GM21528 (cell line): Measurements from ENCODE around the gene ATG9A.
A peak's percentile ranks its signal among the peaks of the same experiment; 100 is the strongest.

ENCODE experiments used
- ATAC-seq: cut with Tn5 transposase; IDR thresholded peaks from one replicate; pipeline ENCODE4 v1.9.1; 2021; ENCODE audit warnings: mild to moderate bottlenecking, moderate library complexity; ENCODE audit not compliant: unreplicated experiment, low FRiP score

ATG9A gene

GRCh38 chr2:219223831-219224610 lies 5.4 kb downstream of the ATG9A start:
- no peak for ATAC-seq

GRCh38 chr2:219221957-219222518 lies 7.4 kb downstream of the ATG9A start:
- no peak for ATAC-seq

- ATAC-seq, result no peak
Observed at GRCh38 chr2:219220652-219221402, 8.6 kb downstream of the ATG9A start.

DNA sequence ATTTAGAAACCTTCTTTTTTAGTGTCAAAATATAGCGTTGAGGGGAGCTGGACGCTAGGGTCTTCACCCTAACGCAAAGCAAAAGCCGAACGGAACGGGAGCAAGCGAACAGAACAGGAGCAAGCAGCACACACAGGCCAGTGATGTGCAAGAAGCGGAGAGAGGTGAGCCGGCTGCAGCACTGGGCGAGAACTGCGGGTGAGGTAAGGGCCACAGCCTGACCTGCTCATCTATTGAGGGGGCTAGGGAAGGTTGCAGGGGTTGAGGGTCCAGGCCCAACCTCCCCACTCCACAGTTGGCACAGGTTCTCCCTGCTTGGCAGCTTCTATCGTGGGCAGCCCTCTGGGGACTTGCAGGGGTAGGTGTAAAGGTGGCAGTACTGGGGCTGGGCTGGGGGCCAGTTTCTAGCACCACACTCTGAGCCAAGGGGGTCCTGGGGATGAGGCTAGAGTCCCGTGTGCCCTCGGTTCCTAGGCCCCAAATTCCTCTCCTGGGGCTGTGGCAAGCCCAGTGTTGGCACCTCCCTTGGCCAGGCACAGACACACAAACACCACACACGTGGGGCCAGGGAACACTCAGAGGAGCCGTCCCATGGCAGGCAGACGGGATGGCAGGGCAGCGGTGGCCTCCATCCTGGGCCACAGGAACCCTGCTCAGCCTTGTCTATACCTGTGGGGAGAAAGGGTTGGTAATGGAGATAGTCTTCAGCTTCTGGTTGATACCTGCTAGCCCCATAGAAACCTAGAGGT lies 9.5 kb downstream of the ATG9A start:
- ATAC-seq, result no peak

DNA sequence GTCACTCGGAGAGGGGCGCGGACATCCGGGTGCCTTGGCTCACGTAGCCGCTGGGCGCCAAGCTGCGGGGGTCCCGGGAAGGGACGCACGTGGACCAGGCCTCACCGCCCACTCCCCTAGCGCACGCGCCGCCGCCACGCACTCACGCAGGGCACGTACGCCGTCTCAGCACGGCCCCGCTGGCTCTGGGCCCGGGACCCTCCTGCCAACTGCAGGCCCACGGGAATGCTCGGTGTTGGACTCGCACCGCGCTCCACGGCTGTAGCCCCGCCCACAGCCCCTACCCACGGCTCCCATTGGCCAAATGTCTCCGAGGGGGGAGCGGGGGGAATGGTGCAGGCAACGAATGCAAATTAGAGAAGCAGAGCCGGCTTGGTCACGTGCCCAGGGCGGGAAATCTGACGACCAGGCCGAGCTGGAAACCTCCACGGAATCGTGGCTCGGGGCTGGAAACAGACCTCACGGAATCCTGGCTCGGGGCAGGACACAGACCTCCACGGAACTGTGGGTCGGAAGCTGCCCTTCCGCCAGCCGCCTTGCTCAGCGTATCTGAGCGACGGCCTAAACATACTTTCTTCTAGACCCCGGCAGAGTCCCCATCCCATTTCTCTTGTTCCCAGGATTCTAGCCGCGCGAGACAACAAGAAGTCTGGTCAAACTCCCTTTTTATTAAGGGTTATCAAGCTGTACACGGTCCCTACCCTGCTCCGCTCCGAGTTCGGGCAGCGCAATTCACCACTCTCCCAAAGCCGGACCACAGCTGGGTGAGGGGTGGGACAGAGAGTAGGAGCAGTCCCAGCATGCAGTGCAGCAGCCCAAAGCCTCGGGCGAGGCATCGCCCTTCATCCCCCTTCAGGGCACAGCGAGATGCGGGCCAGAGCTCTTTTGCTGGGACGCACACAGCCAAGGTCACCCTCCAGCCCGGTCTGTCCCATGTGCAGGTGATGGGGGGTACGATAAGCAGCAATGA lies 10.4 kb downstream of the ATG9A start, which contains the start of gene ABCB6:
TSS of gene ABCB6 (minus strand) at position 227 of the 970 bp plus-strand sequence. CDS start 285 bp downstream, outside the sequence.
- ATAC-seq, result peak; percentile 78

- peak; percentile 33 for ATAC-seq
Observed at GRCh38 chr2:219218217-219218731, 11.2 kb downstream of the ATG9A start.

DNA sequence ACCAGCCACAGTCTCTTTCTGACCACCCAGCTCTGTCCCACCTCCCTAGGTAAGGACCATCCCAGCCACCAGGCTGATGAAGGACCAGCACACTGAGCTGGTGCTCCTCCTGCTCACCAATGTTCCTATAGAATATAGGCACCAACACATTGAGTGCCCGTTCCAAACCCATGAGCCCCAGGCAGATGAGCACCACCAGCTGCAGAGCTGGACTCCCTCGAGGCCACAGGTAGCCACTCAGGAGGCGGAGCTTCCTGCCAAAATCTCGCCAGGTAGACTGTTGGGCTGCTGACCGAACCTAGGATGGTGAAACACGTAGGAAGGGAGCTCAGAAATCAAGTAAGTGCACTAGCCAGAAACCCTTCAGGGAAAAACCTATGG lies 12.9 kb downstream of the ATG9A start:
- no peak for ATAC-seq

DNA sequence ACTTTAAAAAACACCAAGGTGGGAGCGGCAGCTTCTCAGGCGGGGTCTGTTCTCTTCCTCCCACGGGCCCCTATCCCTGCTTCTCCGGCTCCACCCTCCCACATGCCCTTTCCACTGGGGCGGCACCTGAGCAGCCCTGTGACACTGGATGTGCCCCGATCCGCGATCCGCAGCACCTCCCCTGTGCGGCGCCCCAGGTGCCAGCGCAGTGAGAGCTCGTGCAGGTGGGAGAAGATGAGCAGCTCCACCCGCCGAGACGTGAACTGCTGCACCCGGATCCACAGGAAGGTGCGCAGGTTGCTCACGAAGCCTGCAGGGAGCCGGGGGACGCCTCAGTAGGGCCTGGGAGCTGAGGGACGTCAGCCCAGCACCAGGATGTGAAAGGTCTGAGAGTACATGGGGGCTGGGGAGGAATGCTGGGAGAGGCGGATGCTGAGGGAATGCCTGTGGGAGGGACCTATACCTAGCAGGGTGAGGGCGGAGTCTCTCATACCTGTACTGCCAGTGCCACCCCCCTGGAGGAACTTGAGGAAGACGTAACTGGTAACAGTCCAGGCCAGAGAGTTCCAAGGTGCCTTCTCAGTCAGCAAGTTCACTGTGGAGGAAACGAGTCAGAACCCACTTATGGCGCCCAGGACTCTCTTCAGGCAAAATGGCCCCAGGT lies 13.4 kb downstream of the ATG9A start:
- no peak for ATAC-seq

DNA sequence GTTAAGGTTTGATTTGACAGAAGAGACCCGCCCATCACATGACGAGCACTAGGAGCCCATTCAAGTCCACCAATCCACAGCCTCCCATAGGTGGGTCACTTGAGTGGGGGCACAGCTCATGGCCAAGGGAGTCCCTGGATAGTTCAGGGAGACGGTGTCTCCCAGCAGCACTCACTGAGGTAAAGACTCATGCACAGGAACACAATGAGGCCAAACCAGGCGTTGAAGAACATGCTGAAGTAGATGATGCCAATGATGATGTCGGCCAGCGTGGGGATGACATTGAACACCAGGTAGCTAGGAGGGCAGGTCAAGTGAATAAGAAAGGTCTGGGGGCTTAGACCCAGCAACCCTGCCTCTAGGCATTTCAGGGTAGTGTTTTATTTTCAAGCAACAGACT lies 14.7 kb downstream of the ATG9A start:
- no peak for ATAC-seq

DNA sequence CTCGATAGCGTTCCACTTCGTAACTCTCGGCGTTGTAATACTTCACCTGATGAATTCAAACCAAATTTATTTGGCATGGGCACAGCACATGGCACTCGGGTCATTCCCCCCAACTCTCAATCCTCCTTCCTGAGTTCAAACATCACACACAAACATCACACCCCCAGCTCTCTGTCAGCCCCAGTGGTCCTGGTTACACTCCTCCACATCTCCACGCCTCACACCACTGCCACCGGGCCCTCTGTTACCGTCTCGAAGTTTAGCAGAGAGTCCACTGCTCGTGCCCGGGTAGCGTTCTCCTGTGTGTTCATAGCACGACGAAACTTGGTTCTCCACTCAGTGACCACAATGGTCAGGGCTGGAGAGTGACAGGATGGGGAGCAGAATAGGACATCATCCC lies 15.3 kb downstream of the ATG9A start:
- ATAC-seq, result no peak

DNA sequence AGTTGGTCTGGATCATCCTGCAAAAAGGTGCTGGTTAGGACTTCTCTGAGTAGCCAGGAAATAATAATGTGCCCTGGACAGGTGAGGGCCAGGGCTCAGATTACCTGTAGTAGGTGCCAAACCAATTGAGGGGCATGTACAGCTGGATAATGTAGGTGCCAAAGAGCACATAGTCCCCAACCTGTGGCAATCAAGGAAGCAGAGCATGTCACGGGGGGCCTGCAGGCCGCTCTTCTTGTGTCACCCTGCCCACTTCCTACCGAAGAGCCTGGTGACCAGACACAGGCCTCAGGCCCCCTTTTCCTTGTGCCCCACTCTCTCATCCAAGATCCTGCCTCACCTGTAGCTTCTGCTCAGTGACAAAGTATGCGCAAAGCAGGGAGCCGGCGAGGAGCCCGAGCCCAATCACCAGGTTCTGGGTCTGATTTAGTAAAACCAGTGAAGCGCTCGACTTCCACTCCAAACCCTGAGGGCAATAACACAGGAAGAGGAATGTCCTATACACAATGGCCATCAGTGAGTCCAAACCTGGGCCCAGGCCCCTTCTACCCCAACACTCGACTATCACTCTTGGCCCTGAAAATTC lies 15.9 kb downstream of the ATG9A start:
- ATAC-seq, result no peak

- no peak for ATAC-seq
Observed at GRCh38 chr2:219213026-219213415, 16.4 kb downstream of the ATG9A start.

DNA sequence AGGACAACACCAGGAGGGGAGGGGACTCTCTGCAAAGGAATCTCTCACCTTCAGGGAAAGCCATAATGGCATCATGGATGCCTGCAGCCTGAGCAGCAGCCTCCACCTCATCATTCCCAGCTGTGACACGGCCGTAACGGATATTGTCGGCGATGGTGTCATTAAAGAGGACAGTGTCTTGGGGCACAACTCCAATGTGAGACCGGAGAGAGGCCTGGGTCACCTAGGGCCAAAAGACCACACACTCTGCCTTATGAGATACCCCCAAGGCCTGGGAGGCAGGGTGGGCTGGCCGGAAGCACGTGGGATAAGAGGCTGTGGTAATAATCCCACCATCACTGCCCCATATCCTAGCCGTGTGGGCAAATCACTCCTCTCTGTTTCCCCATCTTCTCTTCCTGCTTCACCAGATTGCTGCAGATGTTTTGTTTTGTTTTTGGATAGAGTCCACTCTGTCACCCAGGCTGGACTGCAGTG lies 18.5 kb downstream of the ATG9A start:
- no peak for ATAC-seq

- no peak for ATAC-seq
Observed at GRCh38 chr2:219210196-219210885, 19.1 kb downstream of the ATG9A start.

- ATAC-seq, result no peak
Observed at GRCh38 chr2:219209236-219210195, 19.9 kb downstream of the ATG9A start.

- ATAC-seq, result no peak
Observed at GRCh38 chr2:219207884-219208740, 21.3 kb downstream of the ATG9A start.
